IMR-90 (cell line): ENCODE data around the gene FOXO1. TPM values are rescaled to one million over a fixed set of nuclear protein-coding genes. Genes with fewer than 3 reads are reported as not detected.
A peak's percentile ranks its signal among the peaks of the same experiment; 100 is the strongest.

Experiments
- ATAC-seq: fragments of 200-7000 bp; cut with Tn5 transposase; 2 replicates; pipeline ENCODE4 v1.9.1; 2020; ENCODE audit warnings: low read depth, mild to moderate bottlenecking, moderate library complexity
- BruUV-seq: library from RNA; stranded (reverse); fragments of 400-500 nt; replicated peaks from 2 replicates; lab custom pipeline; 2021; lab: Mats Ljungman, UMichigan
- CTCF ChIA-PET: fragments of 300-600 bp; formaldehyde crosslinking; extraction: SDS; loops from one replicate; lab custom pipeline; 2021; ENCODE audit warnings: antibody characterized with exemption; lab: Yijun Ruan, JAX
- POLR2A ChIA-PET: fragments of 300-600 bp; sonication (Branson Sonifier 250); formaldehyde crosslinking; loops from one replicate; lab custom pipeline; 2022; ENCODE audit warnings: antibody characterized with exemption; ENCODE audit not compliant: unreplicated experiment; lab: Charles Lee
- DNase-seq: peaks from one replicate; pipeline ENCODE4 v3.0.0; 2013
- H2AFZ ChIP-seq: replicated peaks from 2 replicates; pipeline ENCODE3; 2013; ENCODE audit warnings: low read length, mild to moderate bottlenecking; ENCODE audit not compliant: poor library complexity
- H2AK5ac ChIP-seq: 2 replicates; pipeline ENCODE4 v1.6.1; 2013; ENCODE audit warnings: low read depth, low read length, inconsistent platforms
- H2AK9ac ChIP-seq: replicated peaks from 2 replicates; pipeline ENCODE3; 2013; ENCODE audit warnings: mild to moderate bottlenecking, low read depth, low read length, moderate library complexity; ENCODE audit not compliant: poor library complexity
- H2BK120ac ChIP-seq: 2 replicates; pipeline ENCODE4 v1.6.1; 2013; ENCODE audit warnings: low read depth, low read length, inconsistent platforms
- H2BK15ac ChIP-seq: 3 replicates; pipeline ENCODE4 v1.6.1; 2013; ENCODE audit warnings: low read depth, low read length, inconsistent platforms
- H2BK20ac ChIP-seq: 2 replicates; pipeline ENCODE4 v1.6.1; 2013; ENCODE audit warnings: low read depth, mild to moderate bottlenecking, inconsistent platforms, low read length, moderate library complexity
- H2BK5ac ChIP-seq: 2 replicates; pipeline ENCODE4 v1.6.1; 2013; ENCODE audit warnings: mild to moderate bottlenecking, low read depth, low read length, inconsistent platforms; ENCODE audit not compliant: poor library complexity, severe bottlenecking
- H3K14ac ChIP-seq: replicated peaks from 2 replicates; pipeline ENCODE4 v1.6.1; 2013; ENCODE audit warnings: low read depth, low read length, inconsistent platforms
- H3K18ac ChIP-seq: 2 replicates; pipeline ENCODE4 v1.6.1; 2013; ENCODE audit warnings: low read depth, low read length, control low read depth
- H3K23ac ChIP-seq: 2 replicates; pipeline ENCODE4 v1.6.1; 2013; ENCODE audit warnings: low read depth, low read length, inconsistent platforms
- H3K27ac ChIP-seq: 2 replicates; pipeline ENCODE4 v1.5.1; 2013; ENCODE audit warnings: mild to moderate bottlenecking, control low read depth, low read length; ENCODE audit not compliant: insufficient read depth
- H3K27me3 ChIP-seq: 2 replicates; pipeline ENCODE4 v1.6.1; 2013; ENCODE audit warnings: low read length; ENCODE audit not compliant: control insufficient read depth, insufficient read depth
- H3K36me3 ChIP-seq: 2 replicates; pipeline ENCODE4 v1.6.1; 2013; ENCODE audit warnings: low read length, mixed read lengths; ENCODE audit not compliant: control insufficient read depth, insufficient read depth
- H3K4ac ChIP-seq: 2 replicates; pipeline ENCODE4 v1.6.1; 2013; ENCODE audit warnings: low read depth, low read length, inconsistent platforms
- H3K4me1 ChIP-seq: 2 replicates; pipeline ENCODE4 v1.6.1; 2013; ENCODE audit warnings: low read length, mixed read lengths; ENCODE audit not compliant: control insufficient read depth, insufficient read depth
- H3K4me2 ChIP-seq: 2 replicates; pipeline ENCODE4 v1.6.1; 2013; ENCODE audit warnings: low read depth, mild to moderate bottlenecking, control low read depth, low read length, moderate library complexity
- H3K4me3 ChIP-seq: 2 replicates; pipeline ENCODE4 v1.5.1; 2013; ENCODE audit warnings: low read depth, mild to moderate bottlenecking, control low read depth, low read length, moderate library complexity; ENCODE audit not compliant: insufficient read depth
- H3K56ac ChIP-seq: 2 replicates; pipeline ENCODE4 v1.6.1; 2013; ENCODE audit warnings: low read length, inconsistent platforms; ENCODE audit not compliant: insufficient read depth; ENCODE audit errors: extremely low read depth
- H3K79me1 ChIP-seq, 2 experiments: 2 replicates each; pipeline ENCODE4 v1.6.1; 2013; ENCODE audit warnings: low read length in 2 of 2, inconsistent platforms in 1 of 2, low read depth in 1 of 2
- H3K9ac ChIP-seq: 2 replicates; pipeline ENCODE4 v1.6.1; 2013; ENCODE audit warnings: low read depth, low read length, control low read depth
- H3K9me1 ChIP-seq: 2 replicates; pipeline ENCODE4 v1.6.1; 2013; ENCODE audit warnings: low read length, inconsistent platforms; ENCODE audit not compliant: insufficient read depth
- H3K9me3 ChIP-seq: 2 replicates; pipeline ENCODE4 v1.6.1; 2013; ENCODE audit warnings: low read length; ENCODE audit not compliant: control insufficient read depth, insufficient read depth
- H4K20me1 ChIP-seq: 2 replicates; pipeline ENCODE4 v1.6.1; 2013; ENCODE audit warnings: low read length, inconsistent platforms; ENCODE audit not compliant: insufficient read depth
- H4K5ac ChIP-seq: 2 replicates; pipeline ENCODE4 v1.6.1; 2013; ENCODE audit warnings: mild to moderate bottlenecking, low read depth, low read length, control low read depth
- H4K8ac ChIP-seq, 2 experiments: 2 replicates each; pipeline ENCODE4 v1.6.1; 2013; ENCODE audit warnings: low read depth in 2 of 2, low read length in 2 of 2, control low read depth in 1 of 2, inconsistent platforms in 1 of 2
- H4K91ac ChIP-seq: 2 replicates; pipeline ENCODE4 v1.6.1; 2013; ENCODE audit warnings: low read depth, low read length, inconsistent platforms; ENCODE audit not compliant: insufficient read depth
- BHLHE40 ChIP-seq: fragments of 150-350 bp; IDR thresholded peaks from 2 replicates; pipeline ENCODE4 v1.6.1; 2016; ENCODE audit warnings: mild to moderate bottlenecking, low read depth, low read length
- FOS ChIP-seq: fragments of 150-350 bp; IDR thresholded peaks from 2 replicates; pipeline ENCODE4 v1.6.1; 2016; ENCODE audit warnings: low read depth, low read length
- POLR2A ChIP-seq: IDR thresholded peaks from 2 replicates; pipeline ENCODE4 v1.6.1; 2012; ENCODE audit warnings: mild to moderate bottlenecking, low read depth, low read length
- WGBS, 2 experiments: methylation state at CpG; one replicate each; pipeline versions ENCODE4 v1.1.5 to v1.1.7; 2013; ENCODE audit warnings: missing lambda C conversion rate in 2 of 2; ENCODE audit not compliant: insufficient read length in 1 of 2; ENCODE audit errors: extremely low coverage in 2 of 2; 5-methylcytosine and 5-hydroxymethylcytosine counted together
- dilution Hi-C: fragments of 300-500 bp; cut with HindIII; formaldehyde crosslinking; loops from one replicate; pipeline ENCODE4 v1.14.3; 2018; ENCODE audit warnings: low sequenced_read_pairs; ENCODE audit not compliant: unreplicated experiment
- in situ Hi-C: fragments of 300-500 bp; cut with MboI; formaldehyde crosslinking; loops from 3 replicates; pipeline ENCODE4 v1.14.3; 2019; ENCODE audit warnings: low sequenced_read_pairs, inconsistent platforms, mixed read lengths
- intact Hi-C: fragments of 100-400 bp; cut with micrococcal nuclease; formaldehyde crosslinking; loops from 2 replicates; pipeline ENCODE4 v1.10.0; 2022
- polyA plus RNA-seq, 3 experiments: library from polyadenylated mRNA; depleted of rRNA; stranded (reverse); fragments of >200 nt; gene quantifications; 2 replicates each; pipeline ENCODE4 v1.2.3, GENCODE V29; 2012; ENCODE audit warnings: low replicate concordance in 1 of 3
- total RNA-seq: library from RNA; depleted of rRNA; stranded (reverse); fragments of >200 nt; gene quantifications from 2 replicates; pipeline ENCODE4 v1.2.3, GENCODE V29; 2012

The FOXO1 gene
- total and polyA plus RNA-seq, 2 of the 4 experiments (the other 2 are of a cell fraction), result 0.12 to 0.18 TPM

DNA sequence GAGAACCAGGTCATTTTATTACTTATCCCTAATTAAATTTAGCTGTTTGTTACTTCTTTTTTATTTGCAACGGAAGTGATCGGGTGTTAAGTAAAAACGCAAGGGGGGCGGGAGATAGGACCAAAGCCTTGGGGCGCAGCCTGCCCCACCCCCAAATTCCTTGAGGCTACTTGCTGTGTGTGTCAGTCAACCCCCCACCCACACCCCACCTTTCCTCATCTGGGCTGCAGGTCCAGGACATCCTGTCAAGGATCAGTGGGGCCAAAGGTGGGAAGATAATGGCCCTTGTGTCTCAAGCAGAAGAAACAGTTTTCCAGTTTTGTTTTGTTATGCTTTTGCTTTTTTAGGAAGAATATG is 1.2 kb upstream of the FOXO1 start:
- Histone ChIP-seq H3K4ac (no peak overlapping the region), H3K4me3 (peak overlapping the region; percentile 96; the same call in 1 of the 2 replicates), H2BK5ac (no peak overlapping the region), H2AFZ (peak overlapping the region; percentile 90), H3K56ac (no peak overlapping the region), H3K18ac (no peak overlapping the region), H3K36me3 (no peaks in the 10 kb centered on the region), H3K9ac (no peak overlapping the region), H4K91ac (no peak overlapping the region), H4K5ac (no peak overlapping the region), H2AK5ac (no peak overlapping the region), H3K14ac (no peak overlapping the region), H4K20me1 (no peaks in the 10 kb centered on the region), H3K27ac (no peak overlapping the region), H3K9me3 (no peaks in the 10 kb centered on the region), H3K9me1 (no peaks in the 10 kb centered on the region), H2BK15ac (no peak overlapping the region), H3K23ac (no peak overlapping the region), H3K4me2 (peak overlapping the region; percentile 73; the same call in 1 of the 2 replicates), H2BK120ac (no peak overlapping the region), H3K27me3 (peaks cover 47% of the 10 kb centered on the region), H2BK20ac (no peak overlapping the region), H2AK9ac (no peak overlapping the region), H4K8ac (no peak overlapping the region), H3K79me1 (no peaks in the 10 kb centered on the region), H3K4me1 (peaks cover 2% of the 10 kb centered on the region; the same call in 1 of the 2 replicates)
- BruUV-seq, result no TSS peak
- CTCF ChIA-PET, result interaction anchor here (0.6 kb wide), 1 partner anchor 1616 kb away, joined by 5 read pairs; no protein-coding TSS in a partner anchor
- in situ Hi-C loops (no loop called here), dilution Hi-C loops (no loop called here), intact Hi-C loops (no loop called here)
- TF ChIP-seq POLR2A, result no peak
- TF ChIP-seq FOS, result no peak
- no peak for TF ChIP-seq BHLHE40
- ATAC-seq (no peak), DNase-seq (no peak)
- WGBS, 2 experiments, result no CpG with 5 or more reads among the region's 5 CpGs
- POLR2A ChIA-PET, result no interaction called here
